ENCODE measurements around the gene PRAMEF17.
A peak's percentile ranks its signal among the peaks of the same experiment; 100 is the strongest.
"Not testable (repeated sequence)": the region's sequence is repeated elsewhere in the genome, so short reads cannot be mapped to it uniquely, and the experiment has no call there.

PRAMEF17 gene

GRCh38 chr1:13389332-13389731, at the start of gene PRAMEF17:
PRAMEF17 (plus strand) TSS chr1:13389632; CDS start chr1:13389658, 26 bp downstream.
- DNase-seq (ENCODE audit: low read depth) = not testable (repeated sequence)

GRCh38 chr1:13342496-13342895, 46.9 kb upstream of the PRAMEF17 start:
- DNase-seq (ENCODE audit: low read depth) = not testable (repeated sequence)

- not testable (repeated sequence) for DNase-seq (ENCODE audit: low read depth)
These were observed 42.4 kb upstream of the PRAMEF17 start, which contains the start of gene PRAMEF14 for GRCh38 chr1:13347034-13347433. PRAMEF14 (minus strand) TSS chr1:13347134; CDS start chr1:13345314, 1,820 bp downstream.

- DNase-seq (ENCODE audit: low read depth) = not testable (repeated sequence)
These were observed 36.0 kb upstream of the PRAMEF17 start for GRCh38 chr1:13353476-13353875.

- DNase-seq (ENCODE audit: low read depth) = not testable (repeated sequence)
These were observed 35.0 kb upstream of the PRAMEF17 start for GRCh38 chr1:13354475-13354874.

- peak; percentile 0 for DNase-seq (ENCODE audit: low read depth)
These were observed 32.7 kb upstream of the PRAMEF17 start for GRCh38 chr1:13356774-13357173.

GRCh38 chr1:13362364-13362763, 27.1 kb upstream of the PRAMEF17 start:
- not testable (repeated sequence) for DNase-seq (ENCODE audit: low read depth)

GRCh38 chr1:13364928-13365327, 24.5 kb upstream of the PRAMEF17 start:
- not testable (repeated sequence) for DNase-seq (ENCODE audit: low read depth)

GRCh38 chr1:13366536-13366935, 22.9 kb upstream of the PRAMEF17 start:
- DNase-seq (ENCODE audit: low read depth) = not testable (repeated sequence)

- not testable (repeated sequence) for DNase-seq (ENCODE audit: low read depth)
These were observed 20.9 kb upstream of the PRAMEF17 start for GRCh38 chr1:13368544-13368943.

GRCh38 chr1:13378983-13379382, 10.4 kb upstream of the PRAMEF17 start:
- not testable (repeated sequence) for DNase-seq (ENCODE audit: low read depth)

- not testable (repeated sequence) for DNase-seq (ENCODE audit: low read depth)
These were observed 9.1 kb upstream of the PRAMEF17 start for GRCh38 chr1:13380380-13380779.

- DNase-seq (ENCODE audit: low read depth) = not testable (repeated sequence)
These were observed 3.6 kb downstream of the PRAMEF17 start for GRCh38 chr1:13393004-13393403.

- not testable (repeated sequence) for DNase-seq (ENCODE audit: low read depth)
These were observed 5.3 kb downstream of the PRAMEF17 start for GRCh38 chr1:13394761-13395160.

- not testable (repeated sequence) for DNase-seq (ENCODE audit: low read depth)
These were observed 5.9 kb downstream of the PRAMEF17 start for GRCh38 chr1:13395311-13395710.

- DNase-seq (ENCODE audit: low read depth) = no peak
These were observed 18.4 kb downstream of the PRAMEF17 start for GRCh38 chr1:13407811-13408210.

- DNase-seq (ENCODE audit: low read depth) = not testable (repeated sequence)
These were observed 20.7 kb downstream of the PRAMEF17 start, which contains the start of gene PRAMEF20 for GRCh38 chr1:13410150-13410549. PRAMEF20 (plus strand) TSS chr1:13410450; CDS start chr1:13416355, 5,905 bp downstream.

GRCh38 chr1:13430495-13430894, 41.1 kb downstream of the PRAMEF17 start:
- DNase-seq (ENCODE audit: low read depth) = no peak

GRCh38 chr1:13432251-13432650, 42.8 kb downstream of the PRAMEF17 start:
- DNase-seq (ENCODE audit: low read depth) = no peak

GRCh38 chr1:13433694-13434358, 44.4 kb downstream of the PRAMEF17 start:
- DNase-seq (ENCODE audit: low read depth) = not testable (repeated sequence)

GRCh38 chr1:13435458-13435857, 46.0 kb downstream of the PRAMEF17 start:
- DNase-seq (ENCODE audit: low read depth) = no peak

GRCh38 chr1:13439104-13439783, 49.8 kb downstream of the PRAMEF17 start:
- not testable (repeated sequence) for DNase-seq (ENCODE audit: low read depth)

Data from stimulated activated CD4-positive, alpha-beta T cell treated with anti-CD3 and anti-CD28 coated beads, Interleukin-2, amount 100 ng/mL, for 4 hours (primary cell).